H9 (cell line): ENCODE measurements around the gene IFT27. TPM values are rescaled to one million over a fixed set of nuclear protein-coding genes. Genes with fewer than 3 reads are reported as not detected.

Experiments used
- DNase-seq: peaks from one replicate; pipeline ENCODE4 v3.0.0-alpha.2; 2017
- H2AFZ ChIP-seq: one replicate; pipeline ENCODE4 v1.6.1; 2013; ENCODE audit warnings: mild to moderate bottlenecking, low read length, control low read depth, moderate library complexity
- H2AK5ac ChIP-seq: 2 replicates; pipeline ENCODE4 v1.6.1; 2013; ENCODE audit warnings: low read length, control low read depth, mixed read lengths; ENCODE audit not compliant: insufficient read length
- H2BK120ac ChIP-seq: one replicate; pipeline ENCODE4 v1.6.1; 2013; ENCODE audit warnings: low read depth, mild to moderate bottlenecking, low read length, control low read depth, inconsistent platforms; ENCODE audit not compliant: poor library complexity, severe bottlenecking
- H2BK12ac ChIP-seq: 2 replicates; pipeline ENCODE4 v1.6.1; 2013; ENCODE audit warnings: low read length, control low read depth, mixed read lengths, low read depth; ENCODE audit not compliant: insufficient read length
- H2BK15ac ChIP-seq: 2 replicates; pipeline ENCODE4 v1.6.1; 2013; ENCODE audit warnings: low read depth, low read length, control low read depth
- H2BK20ac ChIP-seq: one replicate; pipeline ENCODE4 v1.6.1; 2013; ENCODE audit warnings: low read depth, mild to moderate bottlenecking, low read length, control low read depth, inconsistent platforms; ENCODE audit not compliant: poor library complexity, severe bottlenecking
- H2BK5ac ChIP-seq: 2 replicates; pipeline ENCODE4 v1.6.1; 2013; ENCODE audit warnings: low read length, control low read depth, mixed read lengths; ENCODE audit not compliant: insufficient read length
- H3K14ac ChIP-seq: 2 replicates; pipeline ENCODE4 v1.6.1; 2013; ENCODE audit warnings: low read length, control low read depth; ENCODE audit not compliant: insufficient read depth
- H3K18ac ChIP-seq: 2 replicates; pipeline ENCODE4 v1.6.1; 2013; ENCODE audit warnings: low read depth, mild to moderate bottlenecking, mixed read lengths, low read length, control low read depth; ENCODE audit not compliant: insufficient read length
- H3K23ac ChIP-seq: 2 replicates; pipeline ENCODE4 v1.6.1; 2013; ENCODE audit warnings: low read length, control low read depth, mixed read lengths, low read depth; ENCODE audit not compliant: insufficient read length
- H3K23me2 ChIP-seq: 2 replicates; pipeline ENCODE4 v1.6.1; 2013; ENCODE audit warnings: low read depth, mild to moderate bottlenecking, mixed read lengths, low read length, control low read depth; ENCODE audit not compliant: insufficient read length, poor library complexity, severe bottlenecking
- H3K27ac ChIP-seq: 2 replicates; pipeline ENCODE4 v1.5.1; 2013; ENCODE audit warnings: low read length, control low read depth, mixed read lengths, low read depth; ENCODE audit not compliant: insufficient read length
- H3K27me3 ChIP-seq: 2 replicates; pipeline ENCODE4 v1.6.1; 2013; ENCODE audit warnings: low read length, control low read depth, inconsistent platforms; ENCODE audit not compliant: insufficient read depth
- H3K4ac ChIP-seq: 2 replicates; pipeline ENCODE4 v1.6.1; 2013; ENCODE audit warnings: low read depth, mild to moderate bottlenecking, control low read depth, inconsistent platforms, low read length, moderate library complexity
- H3K4me1 ChIP-seq: 2 replicates; pipeline ENCODE4 v1.6.1; 2013; ENCODE audit warnings: low read length, control low read depth, inconsistent platforms; ENCODE audit not compliant: insufficient read depth
- H3K4me2 ChIP-seq: 2 replicates; pipeline ENCODE4 v1.6.1; 2013; ENCODE audit warnings: low read length, control low read depth, mixed read lengths; ENCODE audit not compliant: insufficient read length, insufficient read depth
- H3K56ac ChIP-seq: 2 replicates; pipeline ENCODE4 v1.6.1; 2013; ENCODE audit warnings: low read depth, mild to moderate bottlenecking, mixed read lengths, low read length, control low read depth; ENCODE audit not compliant: insufficient read length
- H3K79me1 ChIP-seq: 2 replicates; pipeline ENCODE4 v1.6.1; 2013; ENCODE audit warnings: low read depth, mild to moderate bottlenecking, moderate library complexity, low read length, control low read depth, inconsistent platforms; ENCODE audit not compliant: insufficient read depth, poor library complexity, severe bottlenecking
- H3K79me2 ChIP-seq: 2 replicates; pipeline ENCODE4 v1.6.1; 2013; ENCODE audit warnings: low read length, control low read depth, inconsistent platforms; ENCODE audit not compliant: insufficient read depth
- H3K9ac ChIP-seq: 2 replicates; pipeline ENCODE4 v1.6.1; 2013; ENCODE audit warnings: low read length, control low read depth, mixed read lengths; ENCODE audit not compliant: insufficient read length; ENCODE audit errors: extremely low read depth
- H3K9me3 ChIP-seq: one replicate; pipeline ENCODE4 v1.6.1; 2013; ENCODE audit warnings: low read depth, low read length, inconsistent platforms; ENCODE audit not compliant: control insufficient read depth
- H3T11ph ChIP-seq: one replicate; pipeline ENCODE4 v1.6.1; 2013; ENCODE audit warnings: mild to moderate bottlenecking, low read length, control low read depth, inconsistent platforms
- H4K20me1 ChIP-seq: one replicate; pipeline ENCODE4 v1.6.1; 2013; ENCODE audit not compliant: control insufficient read depth, insufficient read length, insufficient read depth
- H4K5ac ChIP-seq: 2 replicates; pipeline ENCODE4 v1.6.1; 2013; ENCODE audit warnings: low read depth, mild to moderate bottlenecking, mixed read lengths, low read length, control low read depth; ENCODE audit not compliant: insufficient read length
- H4K8ac ChIP-seq: replicated peaks from 2 replicates; pipeline ENCODE4 v1.6.1; 2013; ENCODE audit warnings: low read length, control low read depth, mixed read lengths, low read depth; ENCODE audit not compliant: insufficient read length
- H4K91ac ChIP-seq: 2 replicates; pipeline ENCODE4 v1.6.1; 2013; ENCODE audit warnings: low read depth, mild to moderate bottlenecking, moderate library complexity, mixed read lengths, low read length, control low read depth; ENCODE audit not compliant: insufficient read length
- H3K27ac Mint-ChIP-seq, 3 experiments: 2 replicates in 2 of 3; 3 replicates in 1 of 3; pipeline ENCODE4 v1.8.0; 2020 to 2021; ENCODE audit warnings: mixed read lengths in 3 of 3, mild to moderate bottlenecking in 1 of 3, moderate library complexity in 1 of 3
- H3K27me3 Mint-ChIP-seq: 2 replicates; pipeline ENCODE4 v1.8.0; 2021; ENCODE audit warnings: low read depth, mild to moderate bottlenecking, moderate library complexity, mixed read lengths
- H3K36me3 Mint-ChIP-seq, 3 experiments: 2 replicates in 2 of 3; 3 replicates in 1 of 3; pipeline ENCODE4 v1.8.0; 2020 to 2021; ENCODE audit warnings: low read depth in 3 of 3, mixed read lengths in 3 of 3; ENCODE audit not compliant: insufficient read depth in 1 of 3
- H3K4me1 Mint-ChIP-seq, 2 experiments: 2 replicates each; pipeline ENCODE4 v1.8.0; 2020; ENCODE audit warnings: mixed read lengths in 2 of 2
- H3K4me3 Mint-ChIP-seq, 2 experiments: 2 replicates in 1 of 2; 3 replicates in 1 of 2; pipeline ENCODE4 v1.8.0; 2020 to 2021; ENCODE audit warnings: mild to moderate bottlenecking in 2 of 2, mixed read lengths in 2 of 2, moderate library complexity in 1 of 2
- H3K9me3 Mint-ChIP-seq, 2 experiments: 2 replicates in 1 of 2; 3 replicates in 1 of 2; pipeline ENCODE4 v1.8.0; 2020; ENCODE audit warnings: mild to moderate bottlenecking in 2 of 2, mixed read lengths in 2 of 2, moderate library complexity in 1 of 2
- CTCF ChIP-seq: fragments of 200-600 bp; sonication (generic); conservative IDR thresholded peaks from 3 replicates; pipeline ENCODE4 v1.8.0; 2021; ENCODE audit warnings: antibody characterized with exemption, mild to moderate bottlenecking
- WGBS: extraction: QIAGEN DNeasy Blood & Tissue Kit; methylation state at CpG from one replicate; pipeline ENCODE4 v1.1.7; 2013; ENCODE audit warnings: missing lambda C conversion rate, low lambda C conversion rate, mixed read lengths; ENCODE audit not compliant: insufficient read length; ENCODE audit errors: extremely low coverage; 5-methylcytosine and 5-hydroxymethylcytosine counted together
- total RNA-seq: library from RNA; stranded (reverse); gene quantifications from 2 replicates; pipeline ENCODE4 v1.2.1, GENCODE V29; 2021

Gene IFT27
- total RNA-seq, 1 experiment from 2014 or later, result 43.4 TPM

GRCh38 chr22:36797911-36798673 is 22.2 kb upstream of the IFT27 start:
- Histone ChIP-seq H3K27me3 (no peaks in the 10 kb centered on the region), H3K4me2 (no peak overlapping the region), H3K56ac (no peak overlapping the region), H3K18ac (no peak overlapping the region), H2BK15ac (no peak overlapping the region), H4K91ac (no peak overlapping the region), H2BK20ac (no peak overlapping the region), H4K8ac (no peak overlapping the region), H3K79me1 (no peaks in the 10 kb centered on the region), H3K23ac (no peak overlapping the region), H3K14ac (no peak overlapping the region; the same call in 1 of the 2 replicates), H3K27ac (no peak overlapping the region), H2AFZ (no peak overlapping the region), H2BK5ac (no peak overlapping the region), H3K4ac (no peak overlapping the region), H3K79me2 (no peaks in the 10 kb centered on the region), H4K5ac (no peak overlapping the region), H3K9me3 (no peaks in the 10 kb centered on the region), H2BK120ac (no peak overlapping the region), H3K4me1 (peaks cover 15% of the 10 kb centered on the region; the same call in 1 of the 2 replicates), H4K20me1 (no peaks in the 10 kb centered on the region), H3K9ac (no peak overlapping the region), H2BK12ac (no peak overlapping the region), H3K23me2 (no peaks in the 10 kb centered on the region), H2AK5ac (no peak overlapping the region), H3T11ph (no peak overlapping the region)
- H3K4me3 Mint-ChIP-seq, result no peak overlapping the region; a peak in 1 of 5 replicates
- no peak for DNase-seq
- H3K4me1 Mint-ChIP-seq, result peaks cover 45 to 46% of the 10 kb centered on the region in 2 experiments
- H3K27me3 Mint-ChIP-seq, result peaks cover 18% of the 10 kb centered on the region
- no peaks in the 10 kb centered on the region for H3K36me3 Mint-ChIP-seq
- WGBS, result no CpG with 5 or more reads among the region's 12 CpGs
- TF ChIP-seq CTCF, result no peak
- peaks cover 0 to 3% of the 10 kb centered on the region in 2 experiments; a peak in 2 of 5 replicates for H3K9me3 Mint-ChIP-seq
- 0 out of 7 replicates have a peak overlapping the region, but pooled peaks of 1 of the 3 experiments have one; percentile 31 for H3K27ac Mint-ChIP-seq
